Mesenchymal stem cell (in vitro differentiated cells and primary cell): ENCODE results near the gene CFAP73.
A peak's percentile ranks its signal among the peaks of the same experiment; 100 is the strongest.

Experiments
- DNase-seq: peaks from one replicate; pipeline ENCODE4 v3.0.0-alpha.2; 2013
- H2AFZ ChIP-seq: one replicate; pipeline ENCODE4 v1.6.1; 2013; ENCODE audit warnings: low read depth, mild to moderate bottlenecking, control low read depth, inconsistent platforms, low read length, moderate library complexity
- H2AK5ac ChIP-seq: 2 replicates; pipeline ENCODE4 v1.6.1; 2013; ENCODE audit warnings: low read length, moderate library complexity, mild to moderate bottlenecking, inconsistent platforms; ENCODE audit not compliant: severe bottlenecking
- H2BK120ac ChIP-seq: one replicate; pipeline ENCODE4 v1.6.1; 2013; ENCODE audit warnings: low read depth, mild to moderate bottlenecking, inconsistent platforms, low read length, moderate library complexity
- H2BK12ac ChIP-seq, 2 experiments: one replicate each; pipeline ENCODE4 v1.6.1; 2013; ENCODE audit warnings: inconsistent platforms in 2 of 2, low read length in 2 of 2, mild to moderate bottlenecking in 2 of 2, moderate library complexity in 2 of 2, control low read depth in 1 of 2
- H2BK15ac ChIP-seq: one replicate; pipeline ENCODE4 v1.6.1; 2013; ENCODE audit warnings: mild to moderate bottlenecking, low read depth, inconsistent platforms; ENCODE audit not compliant: poor library complexity, severe bottlenecking
- H2BK5ac ChIP-seq: 2 replicates; pipeline ENCODE4 v1.6.1; 2013; ENCODE audit warnings: low read depth, mild to moderate bottlenecking, low read length, control low read depth, inconsistent platforms; ENCODE audit not compliant: poor library complexity, severe bottlenecking
- H3K14ac ChIP-seq, 2 experiments: one replicate each; pipeline ENCODE4 v1.6.1; 2013; ENCODE audit warnings: inconsistent platforms in 2 of 2, low read length in 2 of 2, control low read depth in 1 of 2, mild to moderate bottlenecking in 1 of 2, moderate library complexity in 1 of 2
- H3K18ac ChIP-seq, 2 experiments: one replicate each; pipeline ENCODE4 v1.6.1; 2013; ENCODE audit warnings: inconsistent platforms in 2 of 2, low read length in 2 of 2, control low read depth in 1 of 2, low read depth in 1 of 2, mild to moderate bottlenecking in 1 of 2
- H3K23ac ChIP-seq, 2 experiments: one replicate each; pipeline ENCODE4 v1.6.1; 2013; ENCODE audit warnings: inconsistent platforms in 2 of 2, low read length in 2 of 2, mild to moderate bottlenecking in 2 of 2, moderate library complexity in 2 of 2, control low read depth in 1 of 2
- H3K27ac ChIP-seq: 2 replicates; pipeline ENCODE4 v1.5.1; 2013; ENCODE audit warnings: mild to moderate bottlenecking, moderate library complexity, low read length, control low read depth, inconsistent platforms; ENCODE audit not compliant: poor library complexity, severe bottlenecking
- H3K27me3 ChIP-seq, 2 experiments: 2 replicates each; pipeline versions ENCODE4 v1.6.1 to v1.7.0; 2013; ENCODE audit warnings: low read length in 2 of 2, mild to moderate bottlenecking in 2 of 2, moderate library complexity in 2 of 2, control low read depth in 1 of 2, inconsistent platforms in 1 of 2; ENCODE audit not compliant: control insufficient read depth in 1 of 2, insufficient read depth in 1 of 2
- H3K36me3 ChIP-seq, 2 experiments: 2 replicates each; pipeline versions ENCODE4 v1.6.1 to v1.7.0; 2013; ENCODE audit warnings: low read length in 2 of 2, control low read depth in 1 of 2, inconsistent platforms in 1 of 2, low read depth in 1 of 2, mild to moderate bottlenecking in 1 of 2; ENCODE audit not compliant: insufficient read depth in 2 of 2, control insufficient read depth in 1 of 2
- H3K4ac ChIP-seq, 2 experiments: one replicate each; pipeline ENCODE4 v1.6.1; 2013; ENCODE audit warnings: inconsistent platforms in 2 of 2, low read length in 2 of 2, mild to moderate bottlenecking in 2 of 2, moderate library complexity in 2 of 2, control low read depth in 1 of 2, low read depth in 1 of 2
- H3K4me1 ChIP-seq: 2 replicates; pipeline ENCODE4 v1.6.1; 2013; ENCODE audit warnings: low read depth, low read length, control low read depth; ENCODE audit not compliant: control insufficient read depth, insufficient read depth
- H3K4me2 ChIP-seq: 2 replicates; pipeline ENCODE4 v1.6.1; 2013; ENCODE audit warnings: low read length, mild to moderate bottlenecking, inconsistent platforms; ENCODE audit not compliant: poor library complexity, severe bottlenecking
- H3K4me3 ChIP-seq, 2 experiments: 2 replicates each; pipeline versions ENCODE4 v1.5.1 to v1.7.0; 2013; ENCODE audit warnings: low read length in 2 of 2, mild to moderate bottlenecking in 2 of 2, control low read depth in 1 of 2, low read depth in 1 of 2; ENCODE audit not compliant: insufficient read depth in 1 of 2
- H3K79me1 ChIP-seq: replicated peaks from 2 replicates; pipeline ENCODE4 v1.6.1; 2013; ENCODE audit warnings: mild to moderate bottlenecking, control low read depth, low read length, inconsistent platforms; ENCODE audit not compliant: poor library complexity, severe bottlenecking
- H3K9ac ChIP-seq: 2 replicates; pipeline ENCODE4 v1.7.0; 2013; ENCODE audit warnings: mild to moderate bottlenecking, low read length, moderate library complexity
- H3K9me3 ChIP-seq: 2 replicates; pipeline ENCODE4 v1.7.0; 2013; ENCODE audit warnings: mild to moderate bottlenecking, low read length; ENCODE audit not compliant: control insufficient read depth
- H4K8ac ChIP-seq: one replicate; pipeline ENCODE4 v1.6.1; 2013; ENCODE audit warnings: inconsistent platforms, mild to moderate bottlenecking, low read length, moderate library complexity
- H4K91ac ChIP-seq: one replicate; pipeline ENCODE4 v1.6.1; 2013; ENCODE audit warnings: mild to moderate bottlenecking, low read length, inconsistent platforms
- WGBS: methylation state at CpG from one replicate; pipeline ENCODE4 v1.1.7; 2013; ENCODE audit warnings: mixed read lengths; 5-methylcytosine and 5-hydroxymethylcytosine counted together

The CFAP73 gene

GRCh38 chr12:113174461-113175384 is 25.2 kb downstream of the CFAP73 start:
- Histone ChIP-seq H2BK5ac (no peak overlapping the region), H3K27ac (no peak overlapping the region), H2AFZ (no peak overlapping the region), H4K91ac (no peak overlapping the region), H3K23ac (no peak overlapping the region), H3K9ac (peak overlapping the region; percentile 24), H3K36me3 (peaks cover 77 to 85% of the 10 kb centered on the region in 2 experiments), H2BK120ac (no peak overlapping the region), H3K4me1 (peaks cover 17% of the 10 kb centered on the region), H2BK15ac (no peak overlapping the region), H4K8ac (peak overlapping the region; percentile 54), H3K14ac (no peak overlapping the region), H2BK12ac (peak overlapping the region in 1 of 2 experiments; percentile 17), H3K79me1 (peaks cover 34% of the 10 kb centered on the region), H3K4ac (no peak overlapping the region), H3K27me3 (no peaks in the 10 kb centered on the region), H3K4me3 (peak overlapping the region in 1 of 2 experiments; percentile 23), H3K9me3 (peaks cover 15% of the 10 kb centered on the region), H3K4me2 (no peak overlapping the region), H2AK5ac (no peak overlapping the region), H3K18ac (no peak overlapping the region)
- peak; percentile 67 for DNase-seq
- 57% methylated on average over 29 of the region's 32 CpGs for WGBS

GRCh38 chr12:113179023-113179422 is 29.5 kb downstream of the CFAP73 start:
- Histone ChIP-seq H3K27ac (no peak overlapping the region), H2AK5ac (no peak overlapping the region), H3K18ac (no peak overlapping the region), H3K4me3 (no peak overlapping the region), H3K4me1 (peaks cover 10% of the 10 kb centered on the region), H3K4ac (no peak overlapping the region), H2BK15ac (no peak overlapping the region), H3K14ac (no peak overlapping the region), H2AFZ (no peak overlapping the region), H2BK12ac (no peak overlapping the region), H3K9ac (no peak overlapping the region), H3K79me1 (peaks cover 34% of the 10 kb centered on the region), H3K23ac (no peak overlapping the region), H3K36me3 (peaks cover 59 to 66% of the 10 kb centered on the region in 2 experiments), H4K91ac (no peak overlapping the region), H2BK5ac (no peak overlapping the region), H3K9me3 (peaks cover 15% of the 10 kb centered on the region), H3K27me3 (no peaks in the 10 kb centered on the region), H2BK120ac (no peak overlapping the region), H3K4me2 (no peak overlapping the region), H4K8ac (no peak overlapping the region)
- WGBS = 96% methylated on average over 14 of the region's 14 CpGs
- no peak for DNase-seq

- Histone ChIP-seq H2AFZ (no peak overlapping the region), H3K4me3 (no peak overlapping the region), H3K23ac (no peak overlapping the region), H3K79me1 (peaks cover 31% of the 10 kb centered on the region), H3K14ac (no peak overlapping the region), H2BK15ac (no peak overlapping the region), H3K4me2 (no peak overlapping the region), H3K9ac (no peak overlapping the region), H2BK120ac (no peak overlapping the region), H2BK5ac (no peak overlapping the region), H3K18ac (no peak overlapping the region), H4K91ac (no peak overlapping the region), H3K4me1 (peaks cover 6% of the 10 kb centered on the region), H3K27me3 (no peaks in the 10 kb centered on the region), H2BK12ac (no peak overlapping the region), H3K36me3 (peaks cover 51 to 56% of the 10 kb centered on the region in 2 experiments), H2AK5ac (no peak overlapping the region), H3K4ac (no peak overlapping the region), H4K8ac (no peak overlapping the region), H3K9me3 (peaks cover 15% of the 10 kb centered on the region), H3K27ac (no peak overlapping the region)
- 79% methylated on average over 4 of the region's 4 CpGs for WGBS
- DNase-seq = no peak
These were observed 30.8 kb downstream of the CFAP73 start for GRCh38 chr12:113180333-113180732.

GRCh38 chr12:113181975-113182374 is 32.5 kb downstream of the CFAP73 start:
- H3K4me3 ChIP-seq = no peak overlapping the region
- H3K9ac ChIP-seq = no peak overlapping the region
- no peak overlapping the region for H2AK5ac ChIP-seq
- no peak for DNase-seq
- peaks cover 16% of the 10 kb centered on the region for H3K4me1 ChIP-seq
- no peak overlapping the region for H4K8ac ChIP-seq
- peaks cover 10% of the 10 kb centered on the region for H3K9me3 ChIP-seq
- H3K4me2 ChIP-seq = no peak overlapping the region
- no peak overlapping the region for H2BK120ac ChIP-seq
- no peak overlapping the region for H2BK15ac ChIP-seq
- WGBS = 90% methylated on average over 1 of the region's 3 CpGs
- no peak overlapping the region for H3K4ac ChIP-seq
- no peak overlapping the region for H2AFZ ChIP-seq
- H3K79me1 ChIP-seq = peaks cover 36% of the 10 kb centered on the region
- no peak overlapping the region for H3K23ac ChIP-seq
- H3K18ac ChIP-seq = no peak overlapping the region
- no peak overlapping the region for H2BK12ac ChIP-seq
- H4K91ac ChIP-seq = no peak overlapping the region
- H3K14ac ChIP-seq = no peak overlapping the region
- no peak overlapping the region for H2BK5ac ChIP-seq
- H3K27ac ChIP-seq = no peak overlapping the region
- no peaks in the 10 kb centered on the region for H3K27me3 ChIP-seq
- H3K36me3 ChIP-seq = peaks cover 45 to 50% of the 10 kb centered on the region in 2 experiments
